ENCODE results near the gene RGS7BP.

RGS7BP gene

GRCh38 chr5:64592730-64593341, 87.0 kb downstream of the RGS7BP start:
- no peak for TF ChIP-seq GATA3 (IDR thresholded peaks at IDR 0.05; ENCODE audit: low read depth, low read length)
- no peak for TF ChIP-seq GATA2 (IDR thresholded peaks at IDR 0.05; ENCODE audit: low read depth, low read length)

- TF ChIP-seq GATA2 (IDR thresholded peaks at IDR 0.05; ENCODE audit: low read depth, low read length) (no peak), GATA3 (IDR thresholded peaks at IDR 0.05; ENCODE audit: low read depth, low read length) (no peak)
Observed at GRCh38 chr5:64594025-64594424, 88.2 kb downstream of the RGS7BP start.

GRCh38 chr5:64594601-64595000, 88.8 kb downstream of the RGS7BP start:
- TF ChIP-seq GATA2 (IDR thresholded peaks at IDR 0.05; ENCODE audit: low read depth, low read length) (no peak), GATA3 (IDR thresholded peaks at IDR 0.05; ENCODE audit: low read depth, low read length) (no peak)

- no peak for TF ChIP-seq GATA3 (IDR thresholded peaks at IDR 0.05; ENCODE audit: low read depth, low read length)
- TF ChIP-seq GATA2 (IDR thresholded peaks at IDR 0.05; ENCODE audit: low read depth, low read length), result no peak
Observed at GRCh38 chr5:64595031-64595855, 89.4 kb downstream of the RGS7BP start.

- TF ChIP-seq GATA3 (IDR thresholded peaks at IDR 0.05; ENCODE audit: low read depth, low read length) (no peak), GATA2 (IDR thresholded peaks at IDR 0.05; ENCODE audit: low read depth, low read length) (no peak)
Observed at GRCh38 chr5:64599226-64599625, 93.4 kb downstream of the RGS7BP start.

- TF ChIP-seq GATA3 (IDR thresholded peaks at IDR 0.05; ENCODE audit: low read depth, low read length) (no peak), GATA2 (IDR thresholded peaks at IDR 0.05; ENCODE audit: low read depth, low read length) (no peak)
Observed at GRCh38 chr5:64603676-64604075, 97.9 kb downstream of the RGS7BP start.

- TF ChIP-seq GATA2 (IDR thresholded peaks at IDR 0.05; ENCODE audit: low read depth, low read length), result no peak
- TF ChIP-seq GATA3 (IDR thresholded peaks at IDR 0.05; ENCODE audit: low read depth, low read length), result no peak
Observed at GRCh38 chr5:64606926-64607325, 101.1 kb downstream of the RGS7BP start.

GRCh38 chr5:64612344-64612961, 106.6 kb downstream of the RGS7BP start:
- TF ChIP-seq GATA2 (IDR thresholded peaks at IDR 0.05; ENCODE audit: low read depth, low read length) (no peak), GATA3 (IDR thresholded peaks at IDR 0.05; ENCODE audit: low read depth, low read length) (no peak)

GRCh38 chr5:64615895-64616294, 110.1 kb downstream of the RGS7BP start:
- TF ChIP-seq GATA2 (IDR thresholded peaks at IDR 0.05; ENCODE audit: low read depth, low read length), result no peak
- TF ChIP-seq GATA3 (IDR thresholded peaks at IDR 0.05; ENCODE audit: low read depth, low read length), result no peak

GRCh38 chr5:64619609-64620008, 113.8 kb downstream of the RGS7BP start:
- TF ChIP-seq GATA2 (IDR thresholded peaks at IDR 0.05; ENCODE audit: low read depth, low read length) (no peak), GATA3 (IDR thresholded peaks at IDR 0.05; ENCODE audit: low read depth, low read length) (no peak)

- TF ChIP-seq GATA2 (IDR thresholded peaks at IDR 0.05; ENCODE audit: low read depth, low read length) (no peak), GATA3 (IDR thresholded peaks at IDR 0.05; ENCODE audit: low read depth, low read length) (no peak)
Observed at GRCh38 chr5:64622991-64623390, 117.2 kb downstream of the RGS7BP start.

GRCh38 chr5:64625678-64626077, 119.9 kb downstream of the RGS7BP start:
- no peak for TF ChIP-seq GATA3 (IDR thresholded peaks at IDR 0.05; ENCODE audit: low read depth, low read length)
- no peak for TF ChIP-seq GATA2 (IDR thresholded peaks at IDR 0.05; ENCODE audit: low read depth, low read length)

- TF ChIP-seq GATA2 (IDR thresholded peaks at IDR 0.05; ENCODE audit: low read depth, low read length), result no peak
- TF ChIP-seq GATA3 (IDR thresholded peaks at IDR 0.05; ENCODE audit: low read depth, low read length), result no peak
Observed at GRCh38 chr5:64628901-64629300, 123.1 kb downstream of the RGS7BP start.

GRCh38 chr5:64629841-64630240, 124.0 kb downstream of the RGS7BP start:
- TF ChIP-seq GATA3 (IDR thresholded peaks at IDR 0.05; ENCODE audit: low read depth, low read length) (no peak), GATA2 (IDR thresholded peaks at IDR 0.05; ENCODE audit: low read depth, low read length) (no peak)

- TF ChIP-seq GATA2 (IDR thresholded peaks at IDR 0.05; ENCODE audit: low read depth, low read length) (no peak), GATA3 (IDR thresholded peaks at IDR 0.05; ENCODE audit: low read depth, low read length) (no peak)
Observed at GRCh38 chr5:64632251-64632650, 126.4 kb downstream of the RGS7BP start.

All from SH-SY5Y (cell line).